ENCODE data around the gene SNAP47. TPM values are rescaled to one million over a fixed set of nuclear protein-coding genes. Genes with fewer than 3 reads are reported as not detected.

The SNAP47 gene
- total RNA-seq, 4 donors from 2014 or later: 25.7 to 71.0 (median 38.4) TPM

- H3K4me3 ChIP-seq: peak overlapping the region in 1 of 4 donors; percentile 7
- H3K4me1 ChIP-seq: peaks cover 0 to 27% (median 17%) of the 10 kb centered on the region in 4 donors
- DNase-seq: peak; percentile 82 to 93 (median 89)
- no peaks in the 10 kb centered on the region for H3K9me3 ChIP-seq
- H3K27ac ChIP-seq: peak overlapping the region in 1 of 4 donors; percentile 36
- H3K27me3 ChIP-seq: no peaks in the 10 kb centered on the region
- TF ChIP-seq POLR2A (IDR thresholded peaks at IDR 0.05) (no peak), CTCF (IDR thresholded peaks at IDR 0.05) (peak; percentile 66 to 88 (median 82))
- H3K36me3 ChIP-seq: peaks cover 0 to 18% (median 0%) of the 10 kb centered on the region in 3 donors
Measured at GRCh38 chr1:227762231-227762911, 27.1 kb downstream of the SNAP47 start.

GRCh38 chr1:227763246-227764018, 28.2 kb downstream of the SNAP47 start:
- peak in 1 of 3 donors; percentile 44 for DNase-seq

GRCh38 chr1:227764019-227764391, 28.8 kb downstream of the SNAP47 start:
- Histone ChIP-seq H3K36me3 (peaks cover 0 to 31% (median 0%) of the 10 kb centered on the region in 3 donors), H3K27ac (no peak overlapping the region), H3K9me3 (no peaks in the 10 kb centered on the region), H3K4me1 (peaks cover 0 to 27% (median 17%) of the 10 kb centered on the region in 4 donors), H3K4me3 (no peak overlapping the region), H3K27me3 (no peaks in the 10 kb centered on the region)
- no peak for TF ChIP-seq CTCF (IDR thresholded peaks at IDR 0.05)
- TF ChIP-seq POLR2A (IDR thresholded peaks at IDR 0.05): no peak
- DNase-seq: no peak

More at GRCh38 chr1:227763246-227764018, 28.2 kb downstream of the SNAP47 start:
- H3K27me3 ChIP-seq: no peaks in the 10 kb centered on the region
- H3K36me3 ChIP-seq: peaks cover 0 to 27% (median 0%) of the 10 kb centered on the region in 3 donors
- no peak overlapping the region for H3K4me3 ChIP-seq
- H3K27ac ChIP-seq: no peak overlapping the region
- TF ChIP-seq POLR2A (IDR thresholded peaks at IDR 0.05) (no peak), CTCF (IDR thresholded peaks at IDR 0.05) (no peak)
- peaks cover 0 to 27% (median 17%) of the 10 kb centered on the region in 4 donors for H3K4me1 ChIP-seq
- no peaks in the 10 kb centered on the region for H3K9me3 ChIP-seq

- Histone ChIP-seq H3K4me1 (peaks cover 0 to 21% (median 17%) of the 10 kb centered on the region in 4 donors), H3K27me3 (no peaks in the 10 kb centered on the region), H3K4me3 (no peak overlapping the region), H3K9me3 (no peaks in the 10 kb centered on the region), H3K27ac (peak overlapping the region in 1 of 4 donors; percentile 53), H3K36me3 (peaks cover 0 to 34% (median 0%) of the 10 kb centered on the region in 3 donors)
- peak in 1 of 3 donors; percentile 45 for DNase-seq
- TF ChIP-seq CTCF (IDR thresholded peaks at IDR 0.05) (no peak), POLR2A (IDR thresholded peaks at IDR 0.05) (no peak)
Measured at GRCh38 chr1:227765261-227766014, 30.2 kb downstream of the SNAP47 start.

GRCh38 chr1:227766015-227766634, 30.9 kb downstream of the SNAP47 start:
- H3K36me3 ChIP-seq: peaks cover 0 to 40% (median 0%) of the 10 kb centered on the region in 3 donors
- peak overlapping the region in 2 of 4 donors; percentile 17 to 53 for H3K27ac ChIP-seq

More at GRCh38 chr1:227766015-227766634, 30.9 kb downstream of the SNAP47 start:
- peaks cover 0 to 21% (median 17%) of the 10 kb centered on the region in 4 donors for H3K4me1 ChIP-seq
- H3K4me3 ChIP-seq: no peak overlapping the region
- TF ChIP-seq POLR2A (IDR thresholded peaks at IDR 0.05) (no peak), CTCF (IDR thresholded peaks at IDR 0.05) (peak in 1 of 6 experiments; percentile 6)
- no peaks in the 10 kb centered on the region for H3K27me3 ChIP-seq
- peak; percentile 67 to 88 (median 71) for DNase-seq
- no peaks in the 10 kb centered on the region for H3K9me3 ChIP-seq
